SKM-1 treated with dmso at 0.1 percent for 144 hours (cell line): ENCODE results near the gene CEP350.
"Not testable (repeated sequence)": the region's sequence is repeated elsewhere in the genome, so short reads cannot be mapped to it uniquely, and the experiment has no call there.

Source experiments
- DNase-seq: peaks from one replicate; lab custom pipeline; 2025; ENCODE audit not compliant: unreplicated experiment; lab: John Stamatoyannopoulos, UW

CEP350 gene

GRCh38 chr1:179950651-179951050 lies 4.0 kb upstream of the CEP350 start:
- DNase-seq: no peak

- DNase-seq: peak; percentile 78
Measured at GRCh38 chr1:179951383-179952144, 3.0 kb upstream of the CEP350 start.

DNA sequence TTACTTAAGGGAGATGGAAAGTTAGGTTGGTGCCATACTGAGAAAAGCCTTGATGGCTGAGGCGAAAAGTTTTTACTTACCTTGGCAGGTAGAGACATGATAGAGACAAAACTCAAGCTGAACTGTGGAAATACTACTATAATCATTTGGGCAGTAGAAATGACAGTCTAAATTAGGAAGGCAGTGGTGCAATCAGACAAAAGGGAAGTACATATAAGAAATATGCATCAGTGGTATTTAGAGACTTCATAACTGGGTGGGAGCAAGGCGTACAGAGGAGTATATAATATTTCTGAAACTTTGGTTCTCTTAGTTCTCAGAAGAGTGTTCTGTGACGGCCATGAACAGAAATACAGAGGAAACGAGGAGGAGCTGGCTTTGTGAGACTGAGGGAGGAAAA lies 2.4 kb upstream of the CEP350 start:
- peak; percentile 92 for DNase-seq

DNA sequence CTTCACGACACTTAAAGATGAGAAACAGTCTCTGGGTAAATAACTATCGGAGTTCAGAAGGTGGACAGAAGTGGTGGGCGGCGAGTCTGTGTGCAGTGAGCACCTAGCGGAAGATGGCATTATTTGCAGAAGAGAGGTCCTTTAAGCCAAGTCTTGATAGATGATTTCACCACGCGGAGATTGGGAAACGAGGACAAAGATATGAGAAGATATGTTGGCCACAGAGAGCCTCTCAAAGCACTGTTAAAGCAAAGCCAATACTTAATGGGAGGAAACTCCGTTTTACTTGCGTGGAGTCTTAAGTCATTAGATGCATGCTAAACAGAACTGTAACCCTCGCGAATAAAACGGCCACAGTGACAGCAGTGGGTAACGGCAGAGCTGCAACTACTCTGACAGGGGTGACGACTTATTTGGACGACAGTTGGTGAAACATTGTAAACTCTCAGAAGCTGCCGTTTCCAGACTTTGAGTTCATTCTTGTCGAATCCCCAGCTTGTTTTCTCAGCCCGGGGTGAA lies 577 bp upstream of the CEP350 start:
- peak; percentile 47 for DNase-seq

DNA sequence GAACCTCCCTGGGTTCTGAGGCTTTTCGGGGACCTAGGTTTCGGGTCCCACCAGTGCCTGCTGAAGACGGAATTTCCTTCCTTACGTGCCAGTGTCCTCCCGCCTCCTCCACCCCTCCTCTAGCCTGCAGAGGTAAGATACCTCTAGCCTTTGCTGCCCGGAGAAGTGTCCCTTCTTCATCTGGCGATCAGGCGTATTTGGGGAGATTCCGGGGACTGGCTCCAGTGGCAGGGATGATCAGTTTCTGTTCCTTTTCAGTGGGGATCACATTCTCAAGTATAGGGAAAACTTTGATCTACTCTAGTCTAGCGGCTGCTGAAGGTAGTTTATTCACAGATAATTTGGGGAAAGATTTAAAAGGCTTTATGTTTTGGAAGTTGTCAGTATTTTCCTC lies 674 bp downstream of the CEP350 start:
- peak; percentile 65 for DNase-seq

- peak; percentile 46 for DNase-seq
Measured at GRCh38 chr1:179955731-179956130, 1.1 kb downstream of the CEP350 start.

- DNase-seq: no peak
Measured at GRCh38 chr1:179958359-179958758, 3.7 kb downstream of the CEP350 start.

DNA sequence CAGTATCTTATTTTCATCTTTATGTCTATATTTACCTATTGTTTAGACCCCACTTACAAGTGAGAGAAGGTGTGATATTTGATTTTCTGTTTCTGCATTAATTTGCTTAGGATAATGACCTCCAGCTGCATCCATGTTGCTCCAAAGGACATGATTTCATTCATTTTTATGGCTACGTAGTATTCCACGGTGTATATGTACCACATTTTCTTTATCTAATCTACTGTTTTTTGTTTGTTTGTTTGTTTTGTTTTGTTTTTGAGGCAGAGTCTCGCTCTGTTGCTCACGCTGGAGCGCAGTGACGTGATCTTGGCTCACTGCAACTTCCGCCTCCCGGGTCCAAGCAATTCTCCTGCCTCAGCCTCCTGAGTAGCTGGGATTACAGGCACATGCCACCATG lies 7.6 kb downstream of the CEP350 start:
- not testable (repeated sequence) for DNase-seq

- DNase-seq: no peak
Measured at GRCh38 chr1:179966551-179966950, 11.9 kb downstream of the CEP350 start.

GRCh38 chr1:179968284-179968993 lies 13.8 kb downstream of the CEP350 start:
- DNase-seq: no peak

DNA sequence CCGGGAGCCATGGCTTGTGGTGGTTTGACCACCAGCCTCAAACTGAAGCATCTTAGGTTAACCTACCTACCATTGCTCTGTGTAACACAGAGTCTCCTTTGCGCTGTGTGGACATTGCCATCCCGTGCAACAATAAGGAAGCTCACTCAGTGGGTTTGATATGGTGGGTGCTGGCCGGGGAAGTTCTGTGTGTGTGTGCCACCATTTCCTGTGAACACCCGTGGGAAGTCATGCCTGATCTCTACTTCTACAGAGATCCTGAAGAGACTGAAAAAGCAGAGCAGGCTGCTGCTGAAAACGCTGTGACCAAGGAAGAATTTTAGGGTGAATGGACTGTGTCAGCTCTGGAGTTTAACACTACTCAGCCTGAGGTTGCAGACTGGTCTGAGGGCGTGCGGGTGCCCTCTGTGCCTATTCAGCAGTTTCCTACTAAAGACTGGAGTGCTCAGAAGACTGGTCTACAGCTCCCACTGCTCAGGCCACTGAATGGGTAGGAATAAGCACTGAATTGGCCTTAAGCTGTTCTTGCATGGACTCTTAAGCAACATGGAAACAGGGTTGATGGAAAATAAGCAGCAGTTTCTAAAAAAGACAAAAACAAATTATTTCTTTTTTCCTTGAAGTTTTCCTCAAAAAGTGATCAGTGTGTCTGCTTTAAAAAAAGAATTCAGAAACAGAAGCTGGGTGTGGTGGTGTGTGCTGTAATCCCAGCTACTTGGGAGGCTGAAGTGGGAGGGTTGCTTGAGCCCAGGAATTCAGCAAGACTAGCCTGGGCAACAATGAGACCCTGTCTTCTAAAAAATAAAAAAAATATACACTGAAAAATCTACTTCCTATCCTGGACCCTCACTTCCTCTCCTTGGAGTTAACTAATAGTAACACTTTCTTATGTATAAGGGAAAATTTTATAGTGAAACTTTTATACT lies 14.6 kb downstream of the CEP350 start:
- DNase-seq: no peak

DNA sequence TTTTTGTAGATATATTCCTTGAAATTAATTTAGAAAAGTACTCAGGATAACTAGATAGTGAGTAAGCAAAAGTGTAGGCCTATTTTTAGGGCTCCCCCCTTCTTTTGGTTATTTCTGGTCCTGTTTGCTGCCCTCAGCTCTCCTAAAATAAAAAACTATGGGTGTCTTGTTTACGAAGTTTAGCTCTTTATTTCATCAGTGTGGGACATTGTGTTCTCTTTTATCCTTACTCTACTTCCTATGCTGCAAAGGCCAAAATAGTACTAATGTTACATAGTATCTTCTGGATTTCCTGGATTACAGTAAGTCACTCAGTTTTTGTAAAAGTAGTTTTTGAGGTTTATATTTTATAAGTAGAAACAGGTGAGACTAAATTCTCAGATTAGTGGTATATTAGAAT lies 15.4 kb downstream of the CEP350 start:
- DNase-seq: no peak

GRCh38 chr1:179971563-179972496 lies 17.2 kb downstream of the CEP350 start:
- DNase-seq: no peak

GRCh38 chr1:179973198-179974110 lies 18.8 kb downstream of the CEP350 start:
- peak; percentile 43 for DNase-seq

DNA sequence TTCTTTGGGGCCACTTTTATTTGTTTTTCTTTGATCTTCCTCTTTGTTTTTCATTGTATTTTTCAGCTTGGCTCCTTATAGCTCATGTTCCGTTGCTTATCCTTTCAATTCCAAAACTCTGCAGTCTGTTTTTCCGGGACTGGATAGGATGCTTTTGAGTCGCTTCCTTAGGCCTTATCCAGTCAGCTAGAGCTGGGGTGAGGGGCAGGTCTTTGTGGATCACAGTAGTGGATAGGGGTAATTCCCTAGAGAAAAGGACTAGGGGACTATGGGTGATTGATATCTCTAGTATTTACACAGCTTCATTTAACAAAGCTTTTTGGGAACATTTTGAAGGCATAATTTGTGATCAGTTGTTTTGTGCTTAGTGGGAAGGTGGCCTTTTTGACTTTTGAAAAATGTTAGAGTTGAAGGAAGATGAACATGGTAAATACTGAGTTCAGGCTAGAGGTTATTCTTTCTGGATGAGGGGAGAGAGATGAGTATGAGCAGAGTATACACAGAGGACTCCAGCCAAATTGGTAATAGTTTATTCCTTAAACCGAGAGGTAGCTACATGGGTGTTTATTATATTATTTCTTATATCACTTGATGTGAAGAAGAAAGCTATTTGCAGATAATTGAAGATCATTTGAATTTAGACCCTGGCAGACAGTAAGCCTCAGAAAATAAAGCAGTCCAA lies 22.5 kb downstream of the CEP350 start:
- DNase-seq: no peak

DNA sequence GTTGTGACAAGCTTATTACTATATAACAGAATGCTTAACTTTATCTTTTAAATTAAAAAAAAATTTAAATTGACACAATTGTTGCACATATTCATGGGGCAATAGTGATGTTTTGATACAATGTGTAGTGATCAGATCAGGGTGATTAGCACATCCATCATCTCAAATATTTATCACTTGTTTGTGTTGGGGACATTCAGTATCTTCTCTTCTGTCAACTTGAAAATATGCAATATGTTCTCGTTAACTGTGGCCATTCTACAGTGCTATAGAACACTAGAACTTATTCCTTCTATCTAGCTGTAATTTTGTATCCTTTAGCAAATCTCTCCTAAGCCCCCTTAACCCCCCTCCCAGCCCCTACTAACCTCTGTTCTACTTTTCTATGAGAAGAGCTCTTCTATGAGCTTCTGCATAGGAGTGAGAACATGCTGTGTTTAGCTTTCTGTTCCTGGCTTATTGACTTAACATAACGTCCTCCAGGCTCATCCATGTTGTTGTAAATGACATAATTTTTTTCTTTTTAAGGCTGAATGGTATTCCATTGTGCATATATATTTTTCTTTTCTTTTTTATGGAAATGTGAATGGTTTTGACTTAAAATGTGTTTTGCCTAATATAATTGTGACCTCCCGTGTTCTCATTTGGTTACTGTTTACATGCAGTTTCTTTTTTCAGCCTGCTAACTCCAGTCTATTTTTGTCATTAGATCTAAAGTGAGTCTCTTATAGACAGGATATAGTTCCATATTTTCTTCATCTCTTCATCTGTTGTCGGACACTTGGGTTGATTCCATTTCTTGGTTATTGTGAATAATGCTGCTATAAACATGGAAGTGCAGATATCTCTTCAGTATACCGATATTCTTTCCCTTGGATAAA lies 23.8 kb downstream of the CEP350 start:
- DNase-seq: no peak

DNA sequence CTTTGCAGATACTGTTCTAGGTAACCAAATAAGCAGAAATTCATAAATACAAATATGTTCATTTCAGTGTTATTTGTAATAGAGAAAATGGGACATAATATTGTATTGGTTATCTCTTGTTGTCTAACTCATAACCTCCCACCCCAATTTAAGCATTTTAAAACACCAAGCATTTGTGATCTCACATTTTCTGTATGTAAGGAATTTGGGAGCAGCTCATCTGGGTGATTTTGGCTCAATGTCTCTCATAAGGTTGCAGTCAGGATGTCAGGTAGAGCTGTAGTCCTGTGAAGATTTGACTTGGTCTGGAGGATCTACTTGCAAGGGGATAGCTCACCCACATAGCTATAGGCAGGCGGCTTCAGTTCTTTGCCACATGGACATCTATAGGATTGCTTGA lies 29.5 kb downstream of the CEP350 start:
- DNase-seq: no peak

GRCh38 chr1:179984942-179985341 lies 30.3 kb downstream of the CEP350 start:
- no peak for DNase-seq
